HG03045 (cell line): Measurements from ENCODE around the gene MARK3.
"Not testable (repeated sequence)": the region's sequence is repeated elsewhere in the genome, so short reads cannot be mapped to it uniquely, and the experiment has no call there.

ENCODE experiments used
- ATAC-seq: cut with Tn5 transposase; IDR thresholded peaks from one replicate; pipeline ENCODE4 v1.9.1; 2021; ENCODE audit warnings: mild to moderate bottlenecking, moderate library complexity; ENCODE audit not compliant: unreplicated experiment

Gene MARK3

DNA sequence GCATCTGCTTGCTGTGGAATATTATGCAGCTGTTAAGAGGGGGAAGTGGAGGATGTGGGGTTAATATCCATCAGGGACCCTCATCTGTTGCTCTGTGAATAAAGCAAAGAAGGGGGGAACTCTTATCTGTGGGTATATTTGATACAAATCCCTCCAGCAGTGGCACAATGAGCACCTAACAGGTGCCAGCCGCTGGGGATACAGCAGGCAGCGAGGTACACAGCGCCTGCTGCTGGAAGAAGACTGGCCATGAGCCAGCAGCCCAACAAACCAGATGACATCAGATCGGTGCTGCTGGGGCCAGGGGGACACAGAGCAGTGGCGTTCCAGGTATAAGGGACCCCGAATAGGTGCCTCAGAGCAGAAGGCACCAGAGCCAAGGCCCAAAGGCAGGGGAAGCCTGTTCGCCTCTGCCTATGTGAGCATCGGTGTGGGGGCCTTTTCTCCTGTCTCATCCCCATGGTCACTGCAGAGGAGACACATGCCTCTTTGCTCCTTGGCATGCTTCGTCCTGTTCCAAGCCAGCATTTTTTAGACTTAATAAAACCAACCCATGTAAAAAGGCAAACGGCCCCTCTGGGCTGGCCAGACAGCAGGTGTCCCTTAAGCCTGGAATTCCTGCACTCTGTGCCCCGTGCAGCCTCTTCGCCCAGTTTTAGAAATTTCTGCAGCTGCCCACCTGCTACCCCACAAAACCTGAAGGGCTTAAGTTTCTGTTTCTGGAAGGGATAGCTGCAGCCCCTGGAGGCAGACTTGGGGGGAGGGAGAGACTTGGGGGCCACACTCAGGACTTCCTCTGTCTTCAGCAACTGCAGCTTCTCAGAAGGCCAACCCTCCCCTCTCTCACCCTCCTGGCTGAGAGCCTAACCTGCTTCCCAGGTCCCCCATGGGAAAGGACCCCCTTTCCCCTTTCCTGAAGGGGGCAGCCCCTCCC, 139.1 kb downstream of the MARK3 start:
- ATAC-seq, result no peak

GRCh38 chr14:103525430-103526246, 140.4 kb downstream of the MARK3 start:
- not testable (repeated sequence) for ATAC-seq

DNA sequence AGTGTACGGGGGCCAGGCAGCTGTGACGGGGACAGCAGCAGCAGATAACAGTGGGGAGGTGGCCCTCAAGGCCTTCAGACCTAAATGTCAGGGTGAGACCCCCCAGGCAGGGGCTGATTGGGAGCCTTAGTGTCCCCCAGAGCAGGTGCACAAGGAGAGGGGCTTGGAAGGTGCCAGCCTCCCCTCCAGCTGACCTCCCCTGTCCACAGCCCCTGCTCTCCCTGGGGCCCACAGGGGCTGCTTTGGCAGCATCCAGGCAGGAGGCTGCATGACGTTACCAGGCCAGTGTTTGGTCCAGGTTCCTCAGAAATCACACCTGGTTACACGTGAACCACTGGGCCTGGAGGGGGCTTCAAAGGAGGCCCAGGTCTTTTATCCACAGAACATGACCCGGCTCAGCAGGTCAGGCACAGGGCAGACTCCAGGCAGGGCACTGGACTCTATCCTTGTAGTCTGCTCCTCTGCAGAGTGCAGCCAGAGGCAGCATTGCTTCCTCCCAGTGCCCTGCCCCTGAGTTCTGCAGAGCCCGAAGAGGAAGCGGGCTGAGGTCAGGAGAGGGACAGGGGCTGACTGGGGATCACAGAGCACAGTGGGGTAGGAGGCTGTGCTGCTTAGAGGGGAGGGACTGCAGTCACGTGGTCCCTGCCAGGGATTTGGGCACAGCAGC, 141.2 kb downstream of the MARK3 start:
- ATAC-seq, result no peak

- no peak for ATAC-seq
These were observed 141.7 kb downstream of the MARK3 start for GRCh38 chr14:103526914-103527248.

- ATAC-seq, result peak; percentile 58
These were observed 142.4 kb downstream of the MARK3 start for GRCh38 chr14:103527408-103528145.

DNA sequence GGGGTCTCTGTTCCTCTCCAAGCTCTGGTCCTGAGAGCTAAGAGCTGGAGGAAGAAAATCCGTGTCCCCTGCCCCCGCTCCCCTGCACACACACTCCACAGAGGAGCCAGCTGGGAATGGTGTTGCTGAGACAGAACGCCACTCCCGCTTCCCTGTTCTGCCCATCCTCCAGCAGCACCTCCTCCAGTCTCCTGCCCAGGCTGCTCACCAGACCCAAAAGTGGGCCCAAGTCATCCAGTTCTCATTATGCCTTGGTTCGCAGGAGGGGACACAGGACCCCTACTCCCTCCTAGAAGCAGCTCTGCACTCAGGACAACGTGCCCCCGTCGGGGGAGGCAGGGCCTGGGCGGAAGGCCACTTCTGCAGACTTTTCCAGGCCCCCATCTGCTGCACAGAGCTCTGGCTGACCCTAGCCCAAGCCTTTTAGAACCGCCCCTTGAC, 143.0 kb downstream of the MARK3 start:
- no peak for ATAC-seq

DNA sequence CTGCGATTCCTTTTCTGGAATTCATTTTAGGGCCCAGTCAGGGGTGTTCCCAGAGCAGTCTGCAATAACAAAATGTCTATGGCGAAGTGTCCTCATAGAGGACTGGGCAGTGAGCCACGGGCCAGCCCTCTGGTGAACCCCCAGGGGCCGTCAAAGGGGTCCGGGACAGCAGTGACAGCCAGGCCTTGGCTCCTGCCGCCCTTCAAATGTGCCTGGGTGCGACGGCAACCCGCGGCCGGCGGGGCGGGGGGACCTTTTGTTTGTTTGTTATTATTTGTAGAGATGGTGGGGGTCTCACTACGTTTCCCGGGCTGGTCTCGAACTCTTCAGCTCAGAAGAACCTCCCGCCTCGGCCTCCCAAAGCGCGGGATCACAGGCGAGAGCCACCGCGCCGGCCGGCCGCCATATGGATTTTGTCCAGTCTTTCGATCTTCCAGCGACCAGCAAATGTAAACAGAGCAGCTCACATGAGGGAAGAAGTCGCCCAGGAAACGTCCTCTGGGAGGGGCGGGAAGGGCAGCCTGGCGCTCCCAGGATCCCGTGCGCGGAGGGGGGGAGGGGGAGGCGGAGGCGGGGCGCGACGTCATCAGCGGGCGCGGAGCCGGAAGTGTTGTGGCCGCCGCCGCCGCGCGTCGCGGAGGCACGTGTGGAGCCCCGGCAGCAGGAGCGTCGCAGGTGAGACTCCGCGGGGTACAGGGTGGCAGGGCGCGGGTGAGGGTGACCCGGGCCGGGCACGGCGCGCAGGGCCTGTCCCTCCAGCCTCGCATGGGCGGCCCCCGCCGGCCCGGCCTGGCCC, 143.6 kb downstream of the MARK3 start, which contains the start of gene TRMT61A:
TRMT61A (plus strand) TSS at position 610 of the 796 bp plus-strand sequence. CDS start 783 bp downstream, outside the sequence.
- ATAC-seq, result peak; percentile 40

DNA sequence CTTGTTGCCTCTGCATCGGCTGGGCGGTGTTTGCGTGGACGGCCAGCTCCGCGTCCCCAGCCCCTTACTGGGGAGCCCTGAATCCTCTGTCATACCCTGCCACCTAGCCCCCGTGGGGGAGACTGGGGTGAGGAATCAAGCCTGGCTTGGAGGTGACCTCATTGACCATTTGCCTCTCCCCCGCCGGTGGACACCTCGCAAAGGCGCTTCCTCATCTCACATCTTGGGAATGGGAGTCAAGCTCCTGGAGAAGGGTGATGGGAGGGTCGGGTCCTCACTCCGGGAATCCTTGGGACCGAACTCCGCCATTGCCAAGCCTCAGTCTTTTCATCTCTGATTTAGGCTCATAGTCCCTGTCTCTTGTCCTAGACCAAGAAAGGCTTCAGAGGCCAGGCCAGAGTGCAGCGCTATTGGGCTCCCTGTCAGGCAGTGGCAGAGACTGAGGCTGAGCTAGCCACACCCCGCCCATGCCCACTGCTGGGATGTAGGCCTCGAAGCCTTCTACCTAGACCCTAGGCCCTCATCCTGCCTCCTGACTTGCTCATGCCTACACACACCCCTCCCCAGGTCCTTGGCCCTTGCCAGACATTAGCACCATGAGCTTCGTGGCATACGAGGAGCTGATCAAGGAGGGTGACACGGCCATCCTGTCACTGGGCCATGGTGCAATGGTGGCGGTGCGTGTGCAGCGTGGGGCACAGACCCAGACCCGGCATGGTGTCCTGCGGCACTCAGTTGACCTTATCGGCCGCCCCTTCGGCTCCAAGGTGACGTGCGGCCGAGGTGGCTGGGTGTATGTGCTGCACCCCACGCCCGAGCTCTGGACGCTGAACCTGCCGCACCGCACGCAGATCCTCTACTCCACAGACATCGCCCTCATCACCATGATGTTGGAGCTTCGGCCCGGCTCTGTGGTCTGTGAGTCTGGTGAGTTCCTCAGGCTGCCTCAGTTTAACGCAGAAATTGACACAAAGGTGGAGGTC, 144.5 kb downstream of the MARK3 start:
- ATAC-seq, result no peak

DNA sequence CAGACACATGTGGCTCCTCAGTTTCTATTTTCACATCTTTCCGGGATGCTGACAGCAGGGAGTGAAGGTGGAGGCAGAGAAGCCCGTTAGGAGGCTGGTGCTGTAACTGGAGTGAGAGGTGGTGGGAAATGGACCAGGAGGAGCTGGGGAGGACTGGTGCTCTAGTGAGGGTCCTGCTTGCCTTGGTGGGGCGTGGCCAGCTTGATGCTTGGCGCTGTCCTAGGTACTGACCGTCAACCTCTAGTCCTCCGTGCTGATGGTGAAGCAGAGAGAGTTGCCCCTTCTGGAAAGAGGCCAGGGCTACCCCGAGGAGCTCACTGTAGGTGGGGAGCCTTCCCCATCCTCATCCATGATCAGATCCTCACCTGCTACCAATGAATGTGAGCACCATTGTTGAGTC, 145.2 kb downstream of the MARK3 start:
- no peak for ATAC-seq

- ATAC-seq, result no peak
These were observed 145.6 kb downstream of the MARK3 start for GRCh38 chr14:103530831-103531230.

GRCh38 chr14:103531421-103532215, 146.4 kb downstream of the MARK3 start:
- ATAC-seq, result no peak

DNA sequence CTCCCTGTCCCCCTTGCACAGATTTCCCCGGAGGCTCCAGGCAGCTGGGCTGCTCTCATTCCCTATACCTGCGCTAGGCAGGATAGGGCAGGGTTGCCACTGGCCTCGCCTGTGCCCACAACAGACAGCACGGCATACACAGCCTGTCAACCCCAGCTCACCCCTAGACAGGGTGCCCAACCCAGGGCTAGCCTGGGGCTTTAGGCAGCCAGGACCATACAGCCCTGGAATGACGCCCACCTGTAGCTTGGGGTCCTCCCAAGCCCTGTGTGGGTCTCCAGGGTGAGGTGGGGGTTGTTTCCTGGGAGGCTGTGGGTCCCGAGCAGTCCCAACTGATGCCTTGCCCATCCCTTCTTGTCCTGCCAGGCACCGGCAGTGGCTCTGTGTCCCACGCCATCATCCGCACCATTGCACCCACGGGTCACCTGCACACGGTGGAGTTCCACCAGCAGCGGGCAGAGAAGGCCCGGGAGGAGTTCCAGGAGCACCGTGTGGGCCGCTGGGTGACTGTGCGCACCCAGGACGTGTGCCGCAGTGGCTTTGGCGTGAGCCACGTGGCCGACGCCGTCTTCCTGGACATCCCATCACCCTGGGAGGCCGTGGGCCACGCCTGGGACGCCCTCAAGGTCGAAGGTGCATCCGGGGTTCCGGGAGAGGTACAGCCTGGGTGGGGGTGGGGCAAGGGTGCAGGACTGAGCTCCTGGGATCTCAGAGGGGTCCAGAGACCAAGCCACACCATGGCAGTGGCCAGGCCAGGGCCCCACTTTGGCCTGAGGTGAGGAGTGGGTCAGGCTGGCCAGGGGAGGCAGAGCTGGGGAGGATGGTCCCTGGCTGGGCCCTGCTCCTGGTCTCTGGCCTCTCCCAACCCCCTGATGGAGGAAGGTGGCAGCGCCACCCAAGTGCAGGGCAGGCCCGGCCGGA, 147.3 kb downstream of the MARK3 start:
- ATAC-seq, result no peak

DNA sequence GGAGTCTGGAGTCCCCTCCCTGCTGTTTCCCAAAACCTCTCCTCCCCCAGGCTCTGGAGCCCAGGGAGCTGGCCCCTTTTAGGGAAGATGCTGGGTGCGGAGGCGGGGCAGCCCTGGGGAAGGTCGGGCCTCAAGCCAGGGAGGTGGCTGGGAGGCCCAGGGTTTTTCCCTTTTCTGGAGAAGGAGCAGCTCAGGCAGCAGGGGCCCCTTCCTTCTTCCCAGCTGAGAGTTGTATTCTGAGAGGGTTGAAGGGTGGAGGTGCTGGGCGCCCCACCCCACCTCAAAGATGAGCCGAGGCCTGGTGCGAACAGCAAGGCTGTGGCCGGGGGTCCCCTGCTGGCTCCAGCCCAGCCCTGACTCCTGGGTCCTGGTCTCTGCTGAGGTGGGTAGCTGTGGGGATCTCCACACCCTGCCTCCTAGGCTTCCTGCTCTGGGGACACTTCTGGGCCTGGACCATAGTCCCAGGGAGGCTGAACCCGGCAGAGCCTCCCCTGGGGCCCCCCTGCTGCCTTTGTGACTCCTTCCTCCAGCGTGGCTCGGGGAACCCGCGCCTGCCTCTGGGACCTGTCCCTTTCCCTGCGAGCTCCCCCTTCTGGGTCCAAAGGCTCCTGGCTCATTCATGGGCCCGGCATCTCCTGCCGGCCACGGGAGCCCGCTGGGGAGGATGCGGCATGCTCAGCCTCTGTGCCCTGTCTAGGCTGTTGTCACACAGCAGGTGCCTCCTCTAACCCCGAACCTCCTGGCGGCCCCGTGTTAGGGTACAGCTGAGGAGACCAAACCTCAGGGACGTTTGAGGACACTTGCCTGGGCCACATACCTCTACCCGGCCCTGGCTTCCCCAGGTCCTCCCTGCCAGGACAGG, 148.2 kb downstream of the MARK3 start:
- no peak for ATAC-seq

GRCh38 chr14:103533999-103534575, 148.9 kb downstream of the MARK3 start:
- no peak for ATAC-seq

DNA sequence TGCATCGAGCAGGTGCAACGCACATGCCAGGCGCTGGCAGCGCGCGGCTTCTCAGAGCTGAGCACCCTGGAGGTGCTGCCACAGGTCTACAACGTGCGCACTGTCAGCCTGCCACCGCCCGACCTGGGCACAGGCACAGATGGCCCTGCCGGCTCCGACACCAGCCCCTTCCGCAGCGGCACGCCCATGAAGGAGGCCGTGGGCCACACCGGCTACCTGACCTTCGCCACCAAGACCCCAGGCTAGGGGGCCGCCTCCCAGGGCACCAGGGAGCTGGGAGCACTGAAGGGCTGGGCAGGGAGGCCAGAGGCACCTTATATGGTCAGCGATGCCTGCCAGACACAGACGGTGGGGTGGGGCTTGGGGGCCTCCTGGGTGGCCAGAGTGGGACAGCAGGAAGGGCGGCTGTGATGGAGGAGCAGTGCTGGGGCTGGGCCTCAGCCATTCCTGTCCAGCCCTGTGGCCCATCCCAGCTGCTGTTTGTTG, 149.4 kb downstream of the MARK3 start:
- ATAC-seq, result no peak
